Measurements from ENCODE around the gene ANKUB1. TPM values are rescaled to one million over a fixed set of nuclear protein-coding genes. Genes with fewer than 3 reads are reported as not detected.

Gene ANKUB1
- total and polyA plus RNA-seq, 9 of the 15 experiments (the other 6 are each of a cell fraction or from before 2014, with no cell fraction given), result not detected

DNA sequence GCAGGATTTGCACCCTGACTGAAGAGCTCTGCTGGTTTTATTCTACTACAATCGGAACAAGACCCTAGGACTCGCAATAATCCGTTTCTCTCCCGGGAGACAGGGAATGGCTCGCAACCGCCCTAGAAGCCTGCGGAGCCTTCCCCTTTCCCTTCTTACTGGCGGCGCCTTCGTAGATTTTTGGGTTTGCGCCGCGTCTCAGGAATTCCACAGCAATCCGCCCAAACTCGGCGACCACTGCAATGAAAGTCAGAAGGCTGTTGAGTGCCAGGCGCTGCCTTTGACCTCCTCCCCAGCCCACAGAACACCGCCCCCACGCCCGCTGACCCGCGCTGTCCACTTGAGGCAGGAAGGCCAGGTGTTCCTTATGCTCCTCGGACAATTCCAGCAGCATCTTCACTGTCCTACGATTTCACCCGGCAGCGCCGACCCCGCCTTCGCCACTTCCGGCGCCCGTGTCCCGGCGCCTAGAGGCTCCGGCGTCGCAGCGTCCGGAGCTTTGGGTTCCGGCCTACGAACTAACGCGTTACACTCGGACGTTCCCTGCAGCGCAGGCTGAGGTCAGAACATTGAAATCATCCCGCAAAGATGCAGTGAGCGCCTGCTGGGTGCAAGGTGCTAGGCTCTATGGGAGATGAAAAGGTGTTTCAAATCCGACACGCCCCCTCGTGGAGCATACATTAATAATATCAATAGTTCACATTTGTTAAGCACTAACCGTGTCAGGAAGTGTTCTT, 40.1 kb downstream of the ANKUB1 start, which contains the start of gene COMMD2 (continued):
- TF ChIP-seq THAP7 (CRISPR knock-in tag; IDR thresholded peaks at IDR 0.05) (0 out of 2 replicates have a peak, but pooled peaks have one; percentile 56), ATF1 (CRISPR knock-in tag; IDR thresholded peaks at IDR 0.05) (no peak), ATF1 (tag; IDR thresholded peaks at IDR 0.05) (peak; percentile 83), ARID1B (IDR thresholded peaks at IDR 0.05) (peak; percentile 40; the same call in 1 of the 2 replicates), POLR2G (IDR thresholded peaks at IDR 0.05; ENCODE audit: low read depth, low read length) (peak; percentile 87), POLR2AphosphoS5 (IDR thresholded peaks at IDR 0.05; ENCODE audit: control insufficient read depth, insufficient read depth, low read depth, low read length) (peak; percentile 88; the same call in 1 of the 2 replicates), JUN (IDR thresholded peaks at IDR 0.05; ENCODE audit: borderline replicate concordance, low read depth, low read length) (peak; percentile 66; the same call in 1 of the 2 replicates), JUN (CRISPR knock-in tag; IDR thresholded peaks at IDR 0.05; ENCODE audit: borderline replicate concordance) (no peak; the same call in 1 of the 2 replicates), CBX1 (IDR thresholded peaks at IDR 0.05; ENCODE audit: low read depth) (0 out of 2 replicates have a peak, but pooled peaks have one; percentile 68), ZNF384 (IDR thresholded peaks at IDR 0.05; ENCODE audit: low read depth, low read length) (peak; percentile 31; the same call in 1 of the 2 replicates), MEF2A (IDR thresholded peaks at IDR 0.05; ENCODE audit: control insufficient read depth, low read depth, low read length) (0 out of 2 replicates have a peak, but pooled peaks have one; percentile 10), SIX5 (IDR thresholded peaks at IDR 0.05; ENCODE audit: borderline replicate concordance in 1 of 2, insufficient read depth in 1 of 2, low read depth in 1 of 2, low read length in 2 of 2) (peak; percentile 40 to 53; a peak in 3 of 4 replicates), ZFP1 (CRISPR knock-in tag; IDR thresholded peaks at IDR 0.05) (no peak), ZNF639 (CRISPR knock-in tag; conservative IDR thresholded peaks at IDR 0.05 in 1 of 2, IDR thresholded peaks at IDR 0.05 in 1 of 2) (peak in 1 of 2 experiments; percentile 40; a peak in 1 of 4 replicates), SETDB1 (IDR thresholded peaks at IDR 0.05; ENCODE audit: low read length) (no peak)
- TF ChIP-seq, protein P1, sequence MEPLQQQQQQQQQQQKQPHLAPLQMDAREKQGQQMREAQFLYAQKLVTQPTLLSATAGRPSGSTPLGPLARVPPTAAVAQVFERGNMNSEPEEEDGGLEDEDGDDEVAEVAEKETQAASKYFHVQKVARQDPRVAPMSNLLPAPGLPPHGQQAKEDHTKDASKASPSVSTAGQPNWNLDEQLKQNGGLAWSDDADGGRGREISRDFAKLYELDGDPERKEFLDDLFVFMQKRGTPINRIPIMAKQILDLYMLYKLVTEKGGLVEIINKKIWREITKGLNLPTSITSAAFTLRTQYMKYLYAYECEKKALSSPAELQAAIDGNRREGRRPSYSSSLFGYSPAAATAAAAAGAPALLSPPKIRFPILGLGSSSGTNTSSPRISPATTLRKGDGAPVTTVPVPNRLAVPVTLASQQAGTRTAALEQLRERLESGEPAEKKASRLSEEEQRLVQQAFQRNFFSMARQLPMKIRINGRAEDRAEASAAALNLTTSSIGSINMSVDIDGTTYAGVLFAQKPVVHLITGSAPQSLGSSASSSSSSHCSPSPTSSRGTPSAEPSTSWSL (CRISPR knock-in tag; IDR thresholded peaks at IDR 0.05; ENCODE audit: borderline replicate concordance), result no peak
- TF ChIP-seq, protein P2, sequence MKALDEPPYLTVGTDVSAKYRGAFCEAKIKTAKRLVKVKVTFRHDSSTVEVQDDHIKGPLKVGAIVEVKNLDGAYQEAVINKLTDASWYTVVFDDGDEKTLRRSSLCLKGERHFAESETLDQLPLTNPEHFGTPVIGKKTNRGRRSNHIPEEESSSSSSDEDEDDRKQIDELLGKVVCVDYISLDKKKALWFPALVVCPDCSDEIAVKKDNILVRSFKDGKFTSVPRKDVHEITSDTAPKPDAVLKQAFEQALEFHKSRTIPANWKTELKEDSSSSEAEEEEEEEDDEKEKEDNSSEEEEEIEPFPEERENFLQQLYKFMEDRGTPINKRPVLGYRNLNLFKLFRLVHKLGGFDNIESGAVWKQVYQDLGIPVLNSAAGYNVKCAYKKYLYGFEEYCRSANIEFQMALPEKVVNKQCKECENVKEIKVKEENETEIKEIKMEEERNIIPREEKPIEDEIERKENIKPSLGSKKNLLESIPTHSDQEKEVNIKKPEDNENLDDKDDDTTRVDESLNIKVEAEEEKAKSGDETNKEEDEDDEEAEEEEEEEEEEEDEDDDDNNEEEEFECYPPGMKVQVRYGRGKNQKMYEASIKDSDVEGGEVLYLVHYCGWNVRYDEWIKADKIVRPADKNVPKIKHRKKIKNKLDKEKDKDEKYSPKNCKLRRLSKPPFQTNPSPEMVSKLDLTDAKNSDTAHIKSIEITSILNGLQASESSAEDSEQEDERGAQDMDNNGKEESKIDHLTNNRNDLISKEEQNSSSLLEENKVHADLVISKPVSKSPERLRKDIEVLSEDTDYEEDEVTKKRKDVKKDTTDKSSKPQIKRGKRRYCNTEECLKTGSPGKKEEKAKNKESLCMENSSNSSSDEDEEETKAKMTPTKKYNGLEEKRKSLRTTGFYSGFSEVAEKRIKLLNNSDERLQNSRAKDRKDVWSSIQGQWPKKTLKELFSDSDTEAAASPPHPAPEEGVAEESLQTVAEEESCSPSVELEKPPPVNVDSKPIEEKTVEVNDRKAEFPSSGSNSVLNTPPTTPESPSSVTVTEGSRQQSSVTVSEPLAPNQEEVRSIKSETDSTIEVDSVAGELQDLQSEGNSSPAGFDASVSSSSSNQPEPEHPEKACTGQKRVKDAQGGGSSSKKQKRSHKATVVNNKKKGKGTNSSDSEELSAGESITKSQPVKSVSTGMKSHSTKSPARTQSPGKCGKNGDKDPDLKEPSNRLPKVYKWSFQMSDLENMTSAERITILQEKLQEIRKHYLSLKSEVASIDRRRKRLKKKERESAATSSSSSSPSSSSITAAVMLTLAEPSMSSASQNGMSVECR (CRISPR knock-in tag; IDR thresholded peaks at IDR 0.05), result 0 out of 2 replicates have a peak, but pooled peaks have one; percentile 28
